ENCODE measurements around the gene KCP.
A peak's percentile ranks its signal among the peaks of the same experiment; 100 is the strongest.

Gene KCP

GRCh38 chr7:128869944-128870285, 40.6 kb downstream of the KCP start:
- no peak for DNase-seq

- peak; percentile 48 for DNase-seq
Observed at GRCh38 chr7:128869138-128869943, 41.2 kb downstream of the KCP start.

- DNase-seq: no peak
Observed at GRCh38 chr7:128868624-128869137, 41.8 kb downstream of the KCP start.

GRCh38 chr7:128867842-128868623, 42.5 kb downstream of the KCP start:
- DNase-seq: no peak

GRCh38 chr7:128867241-128867640, 43.3 kb downstream of the KCP start:
- DNase-seq: no peak

GRCh38 chr7:128865996-128866877, 44.3 kb downstream of the KCP start:
- DNase-seq: no peak

GRCh38 chr7:128865303-128865702, 45.2 kb downstream of the KCP start:
- no peak for DNase-seq

- DNase-seq: peak; percentile 67
Observed at GRCh38 chr7:128863433-128863989, 47.0 kb downstream of the KCP start.

GRCh38 chr7:128862571-128863432, 47.7 kb downstream of the KCP start, which contains the start of gene ATP6V1F:
TSS of gene ATP6V1F (plus strand) at chr7:128862856. CDS start at chr7:128862905, 49 bp downstream.
- peak; percentile 100 for DNase-seq

- no peak for DNase-seq
Observed at GRCh38 chr7:128861957-128862570, 48.4 kb downstream of the KCP start.

- no peak for DNase-seq
Observed at GRCh38 chr7:128860158-128861073, 50.1 kb downstream of the KCP start.

GRCh38 chr7:128859232-128860157, 51.0 kb downstream of the KCP start:
- DNase-seq: no peak

- no peak for DNase-seq
Observed at GRCh38 chr7:128858380-128859231, 51.9 kb downstream of the KCP start.

- DNase-seq: no peak
Observed at GRCh38 chr7:128856001-128856718, 54.3 kb downstream of the KCP start.

GRCh38 chr7:128855559-128855958, 55.0 kb downstream of the KCP start:
- DNase-seq: no peak

GRCh38 chr7:128854396-128854795, 56.1 kb downstream of the KCP start:
- no peak for DNase-seq

- DNase-seq: no peak
Observed at GRCh38 chr7:128853799-128854198, 56.7 kb downstream of the KCP start.
